Spleen (tissue), 7 donors: ENCODE results near the gene GRAMD2B.

Source experiments
- POLR2A ChIP-seq, 3 donors: fragments of 450-650 bp; IDR thresholded peaks; one replicate each; pipeline ENCODE4 v1.5.1; 2017; ENCODE audit warnings: antibody characterized with exemption in 3 of 3, mild to moderate bottlenecking in 1 of 3
- TF ChIP-seq, protein P1 (sequence below), 11 experiments: fragments of 200-600 bp in 7 of 11; fragments of 450-650 bp in 4 of 11; sonication (generic) in 4 of 11; IDR thresholded peaks in 8 of 11; conservative IDR thresholded peaks in 3 of 11; 1 replicate in 7 of 11; 2 replicates in 4 of 11; pipeline versions ENCODE4 v1.4.0 to v1.8.0; 2016 to 2021; ENCODE audit warnings: antibody characterized with exemption in 11 of 11, inconsistent platforms in 4 of 11, mild to moderate bottlenecking in 1 of 11
- donor health status: DM: no; HTN: no; CAD: no; lungs with moderate emphysema.
- donor health status: DM: no; HTN: no; CAD: no.
- donor health status: DM: no; HTN: no; CAD: no.

DNA sequence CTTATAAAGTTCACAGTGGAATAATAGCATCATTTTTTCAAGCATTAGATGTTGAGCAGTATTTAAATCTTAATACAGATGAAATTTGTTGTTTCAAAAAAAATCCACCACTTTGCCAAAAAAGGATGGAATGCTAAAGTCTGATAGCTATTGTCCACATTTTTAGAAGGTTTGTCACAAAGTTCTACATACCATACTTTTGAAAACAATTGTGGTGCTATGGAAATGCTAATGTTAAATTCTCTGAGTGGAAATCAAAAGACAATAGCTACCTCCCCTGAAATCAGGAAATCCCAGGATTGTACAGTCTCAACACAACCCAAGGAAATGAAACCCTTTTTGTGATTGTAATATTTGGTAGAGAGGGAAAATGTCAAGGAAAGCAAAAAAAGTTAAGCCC lies 19.3 kb upstream of the GRAMD2B start:
- TF ChIP-seq, protein P1, sequence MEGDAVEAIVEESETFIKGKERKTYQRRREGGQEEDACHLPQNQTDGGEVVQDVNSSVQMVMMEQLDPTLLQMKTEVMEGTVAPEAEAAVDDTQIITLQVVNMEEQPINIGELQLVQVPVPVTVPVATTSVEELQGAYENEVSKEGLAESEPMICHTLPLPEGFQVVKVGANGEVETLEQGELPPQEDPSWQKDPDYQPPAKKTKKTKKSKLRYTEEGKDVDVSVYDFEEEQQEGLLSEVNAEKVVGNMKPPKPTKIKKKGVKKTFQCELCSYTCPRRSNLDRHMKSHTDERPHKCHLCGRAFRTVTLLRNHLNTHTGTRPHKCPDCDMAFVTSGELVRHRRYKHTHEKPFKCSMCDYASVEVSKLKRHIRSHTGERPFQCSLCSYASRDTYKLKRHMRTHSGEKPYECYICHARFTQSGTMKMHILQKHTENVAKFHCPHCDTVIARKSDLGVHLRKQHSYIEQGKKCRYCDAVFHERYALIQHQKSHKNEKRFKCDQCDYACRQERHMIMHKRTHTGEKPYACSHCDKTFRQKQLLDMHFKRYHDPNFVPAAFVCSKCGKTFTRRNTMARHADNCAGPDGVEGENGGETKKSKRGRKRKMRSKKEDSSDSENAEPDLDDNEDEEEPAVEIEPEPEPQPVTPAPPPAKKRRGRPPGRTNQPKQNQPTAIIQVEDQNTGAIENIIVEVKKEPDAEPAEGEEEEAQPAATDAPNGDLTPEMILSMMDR (IDR thresholded peaks at IDR 0.05 in 8 of 11, conservative IDR thresholded peaks at IDR 0.05 in 3 of 11): no peak
- TF ChIP-seq POLR2A (IDR thresholded peaks at IDR 0.05): no peak
